HG03460 (cell line): ENCODE results near the gene MARVELD1.
"Not testable (repeated sequence)": the region's sequence is repeated elsewhere in the genome, so short reads cannot be mapped to it uniquely, and the experiment has no call there.

Experiments
- ATAC-seq: cut with Tn5 transposase; IDR thresholded peaks from one replicate; pipeline ENCODE4 v1.9.1; 2021; ENCODE audit not compliant: unreplicated experiment

Gene MARVELD1

DNA sequence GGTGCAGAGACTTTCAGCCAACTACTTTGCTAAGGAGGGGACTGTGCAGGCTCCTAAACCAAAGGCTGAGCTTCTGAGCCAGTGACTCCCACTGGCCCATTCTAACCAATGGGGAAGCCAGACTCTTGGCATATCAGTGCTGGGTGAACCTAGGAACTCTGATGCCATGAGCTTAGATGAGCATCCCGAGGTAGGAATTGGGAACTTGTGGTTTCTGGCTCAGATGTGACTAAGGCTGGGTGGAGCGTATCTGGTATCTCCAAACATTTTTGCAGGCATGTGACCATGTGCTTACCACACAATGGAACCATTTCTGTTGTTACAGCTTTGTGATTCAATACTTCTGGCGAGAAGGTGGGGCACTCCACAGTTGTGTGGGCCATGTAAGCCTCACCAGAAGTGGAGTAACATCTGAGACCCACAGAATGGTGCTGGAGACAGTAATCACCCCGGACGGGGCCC is 23.9 kb upstream of the MARVELD1 start:
- ATAC-seq = no peak

DNA sequence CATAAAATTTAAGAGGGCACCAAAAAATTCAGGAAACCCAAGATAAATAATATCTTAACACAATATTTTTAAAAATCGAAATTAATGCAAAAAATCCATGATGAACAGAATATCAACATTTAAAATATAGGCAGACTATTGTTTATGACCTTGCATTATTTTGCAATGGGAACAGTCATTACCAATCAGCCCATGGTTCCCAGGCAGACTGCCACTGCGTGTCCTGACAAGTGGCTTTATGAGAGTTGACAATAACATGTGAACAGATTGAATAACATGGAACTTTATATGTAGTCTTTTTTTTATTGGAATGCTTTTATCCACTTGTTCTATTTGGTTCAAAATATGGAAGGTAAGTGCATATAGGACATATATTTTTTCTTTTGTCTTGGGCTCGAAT is 23.4 kb upstream of the MARVELD1 start:
- ATAC-seq = no peak

- not testable (repeated sequence) for ATAC-seq
Measured at GRCh38 chr10:97698072-97698655, 15.4 kb upstream of the MARVELD1 start.

- peak; percentile 61 for ATAC-seq
Measured at GRCh38 chr10:97701438-97702069, 12.0 kb upstream of the MARVELD1 start.

- no peak for ATAC-seq
Measured at GRCh38 chr10:97703398-97704067, 10.0 kb upstream of the MARVELD1 start.

DNA sequence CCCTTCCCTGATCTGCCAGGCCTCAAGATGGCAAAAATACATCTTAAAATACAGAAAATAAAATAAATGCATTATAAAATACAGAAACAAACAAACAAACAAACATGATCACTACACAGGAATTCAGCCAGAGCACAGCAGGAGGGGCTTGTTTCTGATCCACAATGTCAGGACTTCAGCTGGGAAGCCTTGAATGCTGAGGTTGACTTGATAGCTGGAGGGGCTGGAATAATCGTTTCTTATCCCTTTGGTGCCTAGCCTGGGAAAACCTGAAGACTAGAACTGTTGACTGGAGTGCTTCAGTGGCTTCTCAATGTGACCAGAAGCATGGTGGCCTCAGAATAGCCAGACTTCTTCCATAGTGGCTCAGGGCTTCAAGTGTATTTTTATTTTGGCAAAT is 9.2 kb upstream of the MARVELD1 start:
- no peak for ATAC-seq

DNA sequence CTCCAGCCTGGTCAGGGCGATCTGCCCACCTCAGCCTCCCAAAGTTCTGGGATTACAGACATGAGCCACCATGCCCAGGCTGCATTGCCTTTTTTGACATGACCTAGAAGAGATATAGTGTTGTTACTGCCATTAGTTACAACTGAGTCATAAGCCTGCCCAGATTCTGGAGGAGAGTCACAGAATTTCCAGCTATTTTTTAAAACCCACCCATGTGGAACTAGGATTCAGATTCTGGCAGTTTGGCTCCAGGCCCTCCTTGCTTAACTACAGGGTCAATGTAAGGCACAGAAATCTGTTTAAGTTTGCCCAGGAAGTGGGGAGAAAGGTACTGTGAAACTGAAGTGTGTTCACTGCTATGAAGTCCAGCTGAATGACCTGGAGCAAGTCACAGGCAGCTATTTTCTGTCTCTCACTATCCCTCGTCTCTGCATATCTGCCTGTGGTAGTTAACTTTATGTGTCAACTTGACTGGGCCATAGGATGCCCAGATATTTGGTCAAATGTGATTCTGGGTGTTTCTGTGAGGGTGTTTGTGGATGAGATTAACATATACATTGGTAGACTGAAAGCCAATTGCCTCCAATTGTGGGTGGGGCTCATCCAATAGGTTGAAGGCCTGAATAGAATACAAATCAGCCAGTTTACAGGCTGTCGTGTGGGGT is 8.4 kb upstream of the MARVELD1 start:
- no peak for ATAC-seq

DNA sequence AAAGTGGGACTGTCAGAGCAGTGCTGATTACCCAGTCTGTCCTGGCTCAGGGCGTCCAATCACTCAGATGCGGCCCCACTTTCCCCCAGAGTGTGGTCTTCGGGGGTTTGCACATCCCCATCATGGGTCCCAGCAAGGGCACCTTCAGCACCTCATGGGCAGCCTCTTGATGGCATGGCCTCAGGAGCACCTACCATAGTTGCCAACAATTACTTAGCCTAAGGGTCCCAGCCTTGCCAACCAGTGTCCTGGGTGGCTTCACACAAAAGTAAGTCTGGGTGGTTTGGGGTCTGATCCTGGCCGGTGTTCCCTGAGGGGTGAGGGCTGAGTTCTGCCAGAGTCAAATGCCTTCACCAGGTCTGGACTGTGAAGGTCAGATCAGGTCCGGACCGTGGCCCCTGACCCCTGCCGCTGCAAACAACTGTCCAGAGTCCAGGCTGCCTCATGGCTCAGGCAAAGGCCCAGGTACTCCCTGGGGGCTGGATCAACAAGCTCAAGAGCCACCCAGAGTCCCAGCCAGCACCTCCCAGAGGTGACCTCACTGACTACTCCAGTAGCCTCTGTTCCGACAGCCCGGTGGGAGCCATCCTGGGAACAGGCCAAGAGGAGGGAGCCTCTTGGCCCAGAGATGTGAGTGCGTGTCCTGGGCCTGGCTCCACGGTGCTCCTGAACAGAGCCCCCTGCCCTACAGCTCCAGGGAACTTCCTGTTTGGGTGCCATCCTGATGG is 6.2 kb upstream of the MARVELD1 start:
- no peak for ATAC-seq

GRCh38 chr10:97708167-97708566 is 5.4 kb upstream of the MARVELD1 start:
- no peak for ATAC-seq

DNA sequence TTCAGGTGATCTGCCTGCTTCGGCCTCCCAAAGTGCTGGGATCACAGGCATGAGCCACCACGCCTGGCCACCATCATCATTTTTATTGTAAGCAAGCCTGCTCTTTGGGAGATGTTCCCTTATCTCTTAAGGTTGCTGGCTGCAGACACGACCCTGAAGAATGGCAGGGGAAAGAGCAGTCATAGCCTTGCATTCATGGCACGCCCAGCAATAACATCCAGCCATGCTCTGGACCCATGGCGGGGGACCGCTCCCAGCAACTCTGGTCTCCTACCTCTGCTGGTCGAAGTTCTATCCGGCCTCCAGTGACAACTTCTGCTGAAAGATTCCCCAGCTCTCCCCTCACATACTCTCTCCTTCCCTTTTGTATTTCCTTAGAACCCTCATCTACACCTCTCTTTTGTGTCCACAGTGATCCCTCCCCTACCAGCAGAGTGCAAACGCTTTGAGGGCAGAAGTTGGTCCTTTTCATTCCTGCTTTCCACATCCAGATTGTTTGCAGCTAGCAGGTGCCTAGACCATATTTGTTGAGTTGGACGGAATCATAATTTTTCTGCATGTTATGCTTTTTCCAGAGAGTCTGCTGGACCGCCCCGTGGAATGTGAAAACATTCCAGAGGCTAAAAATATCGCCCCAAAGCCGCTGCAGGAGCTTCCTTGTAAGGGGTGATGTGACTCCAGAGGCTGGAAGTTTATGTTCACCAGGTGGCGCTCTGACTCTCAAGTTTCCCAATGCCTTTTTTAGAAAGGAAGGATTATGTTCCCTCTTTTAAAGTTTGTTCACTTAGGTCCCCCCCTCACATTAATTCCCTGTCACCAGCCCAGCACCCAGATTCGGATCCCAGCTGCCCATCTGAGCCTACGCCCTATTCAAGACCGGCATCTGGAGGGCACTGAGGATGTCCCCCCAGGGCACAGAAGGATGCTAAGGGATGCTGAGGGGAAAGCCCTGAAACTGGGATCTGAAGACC is 4.3 kb upstream of the MARVELD1 start:
- no peak for ATAC-seq

- ATAC-seq = no peak
Measured at GRCh38 chr10:97711640-97712572, 1.6 kb upstream of the MARVELD1 start.

DNA sequence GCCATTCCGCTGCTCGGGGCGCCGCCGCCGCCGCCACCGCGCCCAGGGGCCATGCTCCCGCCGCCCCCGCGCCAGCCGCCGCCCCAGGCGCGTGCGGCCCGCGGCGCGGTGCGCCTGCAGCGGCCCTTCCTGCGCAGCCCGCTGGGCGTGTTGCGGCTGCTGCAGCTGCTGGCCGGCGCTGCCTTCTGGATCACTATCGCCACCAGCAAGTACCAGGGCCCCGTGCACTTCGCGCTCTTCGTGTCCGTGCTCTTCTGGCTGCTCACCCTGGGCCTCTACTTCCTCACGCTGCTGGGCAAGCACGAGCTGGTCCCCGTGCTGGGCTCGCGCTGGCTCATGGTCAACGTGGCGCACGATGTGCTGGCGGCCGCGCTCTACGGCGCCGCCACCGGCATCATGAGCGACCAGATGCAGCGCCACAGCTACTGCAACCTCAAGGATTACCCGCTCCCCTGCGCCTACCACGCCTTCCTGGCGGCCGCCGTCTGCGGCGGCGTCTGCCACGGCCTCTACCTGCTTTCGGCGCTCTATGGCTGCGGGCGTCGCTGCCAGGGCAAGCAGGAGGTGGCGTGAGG is 383 bp downstream of the MARVELD1 start:
- peak; percentile 63 for ATAC-seq

GRCh38 chr10:97714401-97715258 is 1.1 kb downstream of the MARVELD1 start:
- ATAC-seq = peak; percentile 38

- ATAC-seq = no peak
Measured at GRCh38 chr10:97715259-97715874, 1.8 kb downstream of the MARVELD1 start.

GRCh38 chr10:97717627-97718026 is 4.1 kb downstream of the MARVELD1 start:
- no peak for ATAC-seq

DNA sequence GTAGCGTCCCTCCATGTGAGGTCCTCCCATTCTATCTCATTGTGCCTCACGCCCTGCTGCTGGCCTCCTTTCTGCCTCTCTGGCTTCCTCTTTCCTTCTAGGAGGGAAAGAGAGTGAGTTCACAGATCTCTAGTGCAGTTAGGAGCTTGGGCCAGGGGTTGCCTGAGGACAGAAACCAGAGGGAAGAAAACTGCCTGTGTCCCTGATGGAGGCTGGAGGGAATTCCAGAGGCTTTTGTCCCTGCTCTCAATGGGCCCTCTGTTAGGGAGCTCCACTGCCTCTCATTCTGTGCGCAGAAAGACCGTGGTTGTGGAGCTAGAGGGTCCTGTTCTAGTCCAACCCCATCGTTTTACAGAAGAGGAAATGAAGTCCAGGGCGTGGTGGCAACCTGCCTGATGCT is 4.6 kb downstream of the MARVELD1 start:
- no peak for ATAC-seq

GRCh38 chr10:97718659-97719142 is 5.2 kb downstream of the MARVELD1 start:
- ATAC-seq = no peak
